AG09309 (cell line): ENCODE measurements around the gene PPP4R1.

ENCODE experiments used
- DNase-seq: peaks from one replicate; pipeline ENCODE4 v3.0.0-alpha.2; 2010; ENCODE audit warnings: low read depth
- H3K4me3 ChIP-seq: 2 replicates; pipeline ENCODE4 v1.5.1; 2011; ENCODE audit warnings: mild to moderate bottlenecking, low read depth, low read length, moderate library complexity; ENCODE audit not compliant: control insufficient read depth
- CTCF ChIP-seq: IDR thresholded peaks from 2 replicates; pipeline ENCODE4 v1.5.1; 2011; ENCODE audit warnings: mild to moderate bottlenecking, low read depth, low read length, inconsistent platforms; ENCODE audit not compliant: insufficient read depth, control insufficient read depth; ENCODE audit errors: missing control alignments

Gene PPP4R1

GRCh38 chr18:9547782-9548181 lies 66.6 kb downstream of the PPP4R1 start:
- DNase-seq: no peak
- TF ChIP-seq CTCF: no peak
- no peak overlapping the region for H3K4me3 ChIP-seq

GRCh38 chr18:9546468-9546867 lies 67.9 kb downstream of the PPP4R1 start:
- TF ChIP-seq CTCF: no peak
- DNase-seq: no peak
- no peak overlapping the region for H3K4me3 ChIP-seq

DNA sequence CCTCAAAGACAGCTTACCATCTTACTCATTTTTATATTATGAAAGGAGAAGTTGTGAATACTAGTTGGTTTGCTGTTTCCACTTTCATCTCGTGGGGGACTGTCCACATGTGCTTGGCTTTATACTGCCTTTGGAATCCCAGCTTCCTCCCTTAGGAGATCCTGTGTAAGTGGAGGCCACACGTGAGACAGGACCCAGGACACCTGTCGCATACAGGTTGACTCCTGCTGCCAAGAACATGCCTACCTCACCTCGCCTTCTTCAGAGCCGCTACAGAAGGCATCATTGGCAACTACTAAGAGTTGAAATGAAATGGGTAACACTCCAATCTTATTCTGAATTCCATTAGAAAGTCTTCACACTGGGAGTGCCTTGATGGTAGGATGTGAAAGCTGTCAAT lies 69.3 kb downstream of the PPP4R1 start:
- TF ChIP-seq CTCF: no peak
- no peak overlapping the region for H3K4me3 ChIP-seq
- DNase-seq: no peak

GRCh38 chr18:9542924-9543323 lies 71.4 kb downstream of the PPP4R1 start:
- no peak for DNase-seq
- TF ChIP-seq CTCF: no peak

DNA sequence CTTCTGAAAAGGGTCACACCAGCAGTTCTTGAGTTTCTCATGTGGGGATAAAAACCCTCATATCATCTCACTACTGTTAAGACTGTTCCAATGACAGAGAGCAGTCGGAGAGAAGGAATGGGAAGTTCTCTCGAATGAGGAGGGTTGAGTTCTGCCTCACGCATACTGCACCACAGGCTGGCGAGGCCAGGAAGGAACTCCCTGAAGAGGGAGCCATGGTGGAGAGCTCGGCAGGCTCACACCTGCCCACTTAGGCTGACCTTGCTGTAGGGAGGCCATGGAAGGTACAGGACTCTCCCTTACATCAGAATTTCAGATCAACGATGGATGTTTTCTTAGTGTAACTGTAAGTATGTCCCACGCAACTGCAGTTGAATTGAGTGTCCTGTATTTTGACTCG lies 74.4 kb downstream of the PPP4R1 start:
- no peak overlapping the region for H3K4me3 ChIP-seq
- TF ChIP-seq CTCF: no peak
- DNase-seq: no peak

More at GRCh38 chr18:9542924-9543323, 71.4 kb downstream of the PPP4R1 start:
- no peak overlapping the region for H3K4me3 ChIP-seq

- TF ChIP-seq CTCF: no peak
- no peak overlapping the region for H3K4me3 ChIP-seq
- DNase-seq: peak; percentile 63
These were observed 75.1 kb downstream of the PPP4R1 start for GRCh38 chr18:9539283-9539682.

DNA sequence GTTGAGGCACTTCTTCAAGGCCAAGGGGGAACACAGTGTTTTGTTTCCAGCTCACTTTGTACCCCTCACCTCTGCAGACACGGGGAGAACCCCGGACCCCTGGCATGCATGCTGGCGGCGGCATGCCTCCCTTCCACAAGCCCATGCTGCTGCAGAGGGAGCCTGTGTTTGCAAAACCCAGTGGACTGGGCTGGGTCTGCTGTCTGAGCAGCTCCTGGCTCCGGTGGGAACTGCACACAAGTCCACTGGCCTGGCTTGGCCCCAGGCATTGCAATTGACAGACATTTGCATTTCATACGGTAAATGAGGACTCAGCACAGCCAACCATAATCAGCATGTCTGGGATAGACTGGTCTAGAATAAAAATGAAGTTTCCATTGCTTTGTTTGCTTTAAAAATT lies 76.7 kb downstream of the PPP4R1 start:
- no peak for DNase-seq
- TF ChIP-seq CTCF: no peak
- no peak overlapping the region for H3K4me3 ChIP-seq
